ENCODE data around the gene ZBTB39.
"Not testable (repeated sequence)": the region's sequence is repeated elsewhere in the genome, so short reads cannot be mapped to it uniquely, and the experiment has no call there.

ZBTB39 gene

DNA sequence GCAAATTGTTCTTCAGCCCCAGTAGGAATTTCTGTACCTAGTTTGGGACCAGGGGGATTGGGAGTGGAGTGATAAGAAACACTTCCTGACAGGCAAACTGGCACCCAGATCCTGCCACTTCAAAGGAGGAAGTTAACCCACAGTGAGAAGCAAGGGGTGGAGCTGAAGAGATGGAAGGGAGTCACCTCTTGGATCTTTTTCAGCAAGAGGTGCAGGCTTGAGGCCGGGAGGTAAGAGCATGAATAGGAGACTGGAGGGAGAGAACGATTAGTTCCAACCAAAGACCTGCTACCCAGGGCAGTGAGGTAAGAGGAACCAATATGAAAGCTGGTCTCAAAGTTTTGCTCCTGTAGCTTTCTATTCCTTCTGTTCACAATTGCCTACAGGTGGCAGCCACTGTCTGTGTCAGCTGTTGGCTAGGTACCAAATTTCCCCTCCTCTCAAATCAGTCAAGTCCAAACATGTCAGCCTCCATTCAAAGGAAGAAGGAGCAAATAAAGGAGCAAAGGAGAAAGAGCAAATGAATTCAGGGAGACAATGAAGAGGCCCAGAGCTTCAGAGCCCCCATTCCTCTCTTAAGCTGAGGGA is 24.9 kb upstream of the ZBTB39 start:
- DNase-seq (ENCODE audit: low spot score) (no peak), FAIRE-seq (no peak)

DNA sequence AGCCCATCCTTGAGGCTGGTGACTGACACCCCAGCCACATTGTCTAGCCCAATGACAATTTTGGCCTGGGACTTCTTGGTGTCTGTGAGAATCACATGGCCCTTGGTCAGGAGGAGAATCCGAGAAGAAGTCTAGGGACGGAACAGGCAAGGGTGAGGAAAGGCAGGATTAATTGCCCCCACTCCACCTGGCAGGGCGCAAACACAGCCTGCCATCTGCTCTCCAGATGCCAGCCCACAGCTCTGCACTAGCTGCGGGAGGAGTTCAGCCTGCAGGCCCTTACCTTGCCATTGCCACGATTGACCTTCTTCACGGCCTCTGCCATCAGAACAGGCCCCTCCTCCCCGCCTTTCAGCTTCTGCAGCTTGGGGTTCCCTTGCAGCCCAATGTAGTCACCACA is 23.1 kb upstream of the ZBTB39 start:
- FAIRE-seq: no peak
- DNase-seq (ENCODE audit: low spot score): no peak

DNA sequence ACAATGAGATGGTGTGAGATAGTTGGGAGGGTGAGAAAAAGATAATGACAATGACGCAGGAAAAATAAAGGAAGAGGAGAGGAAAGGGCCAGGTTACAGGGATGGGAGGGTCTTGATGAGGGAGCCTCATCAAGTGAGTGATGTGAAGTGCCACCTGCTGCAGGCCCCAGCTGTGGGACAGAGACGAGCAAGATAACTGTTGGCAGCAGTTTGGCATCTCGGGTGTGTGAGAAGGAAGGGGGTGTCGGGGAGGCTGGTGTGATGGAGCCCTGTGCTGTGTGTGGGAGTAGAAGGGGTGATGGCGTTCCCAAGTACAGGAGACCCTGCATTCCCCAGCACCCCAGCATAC is 21.4 kb upstream of the ZBTB39 start:
- FAIRE-seq: no peak

DNA sequence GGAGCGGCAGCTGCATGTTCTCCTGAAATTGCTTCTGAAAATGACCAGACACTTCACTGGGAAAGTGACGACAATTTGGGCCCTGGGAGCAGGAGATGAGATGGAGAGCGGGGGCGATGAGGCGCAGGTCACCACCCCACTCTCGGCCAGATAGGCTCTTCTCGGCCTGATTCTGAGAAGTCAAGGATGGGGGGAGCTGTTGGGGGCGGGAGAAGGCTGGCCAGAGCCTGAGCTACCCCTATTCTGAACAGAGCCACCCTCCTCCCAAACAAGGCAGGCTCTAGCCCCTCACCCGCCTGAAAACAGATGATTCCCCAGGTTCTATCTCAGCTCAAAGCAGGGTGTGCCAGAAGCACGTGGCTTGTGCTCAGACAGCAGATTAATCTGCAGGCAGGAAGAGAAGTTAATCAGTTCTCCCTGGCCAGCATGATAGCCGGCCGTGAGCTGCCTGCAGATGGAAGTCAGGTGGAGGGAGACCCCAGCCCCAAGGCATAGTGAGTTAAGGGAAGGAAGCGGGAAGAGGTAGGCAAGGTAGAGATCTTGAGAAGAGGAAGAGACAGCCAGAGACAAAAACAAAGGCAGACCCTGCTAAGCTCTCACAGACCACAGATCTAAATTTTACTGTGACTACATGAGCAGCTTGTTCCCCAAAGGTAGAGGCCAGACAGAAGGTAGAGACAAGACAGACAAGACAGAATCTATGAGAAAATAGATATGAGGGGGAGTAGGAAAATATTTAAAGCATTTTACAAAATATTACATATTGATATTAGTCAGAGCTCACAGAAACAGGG is 20.9 kb upstream of the ZBTB39 start:
- no peak for FAIRE-seq
- no peak for DNase-seq (ENCODE audit: low spot score)

More for the DNA sequence above, 21.4 kb upstream of the ZBTB39 start:
- no peak for DNase-seq (ENCODE audit: low spot score)

DNA sequence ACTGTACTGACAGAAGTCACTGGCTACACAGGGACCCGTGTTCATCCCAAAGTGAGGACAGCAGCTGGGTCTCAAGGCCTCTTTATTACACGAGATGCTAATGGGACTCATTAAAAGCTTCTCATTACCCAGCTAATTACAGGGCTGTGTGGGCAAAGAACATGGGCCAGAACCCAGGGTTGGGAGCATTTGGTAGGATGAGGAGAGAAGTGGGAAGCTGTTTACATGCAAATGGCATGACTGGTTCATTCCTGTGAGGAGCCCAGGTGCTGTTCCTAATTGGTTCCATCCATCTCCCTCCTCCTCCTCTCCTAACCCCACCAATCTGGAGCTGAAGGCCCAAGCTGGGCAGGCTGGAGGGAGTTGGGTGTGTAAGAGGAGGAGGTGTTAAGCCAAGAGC is 18.9 kb upstream of the ZBTB39 start:
- no peak for FAIRE-seq
- DNase-seq (ENCODE audit: low spot score): no peak

DNA sequence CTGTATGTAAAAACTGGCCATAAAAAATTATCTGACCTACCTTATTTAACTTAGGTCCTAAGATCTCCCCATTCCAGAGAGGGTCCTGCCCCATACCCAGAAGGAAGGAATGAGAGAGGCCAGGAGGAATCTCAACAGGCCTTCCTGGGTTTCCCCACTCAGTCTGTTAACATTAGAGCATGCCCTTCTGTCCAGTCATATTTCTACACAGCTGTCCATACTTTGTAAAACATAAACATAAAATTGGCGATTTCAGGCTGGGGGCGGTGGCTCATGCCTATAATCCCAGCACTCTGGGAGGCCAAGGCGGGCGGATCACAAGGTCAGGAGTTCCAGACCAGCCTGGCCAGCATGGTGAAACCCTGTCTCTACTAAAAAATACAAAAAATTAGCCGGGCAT is 16.0 kb upstream of the ZBTB39 start:
- DNase-seq (ENCODE audit: low spot score); FAIRE-seq: not testable (repeated sequence)

DNA sequence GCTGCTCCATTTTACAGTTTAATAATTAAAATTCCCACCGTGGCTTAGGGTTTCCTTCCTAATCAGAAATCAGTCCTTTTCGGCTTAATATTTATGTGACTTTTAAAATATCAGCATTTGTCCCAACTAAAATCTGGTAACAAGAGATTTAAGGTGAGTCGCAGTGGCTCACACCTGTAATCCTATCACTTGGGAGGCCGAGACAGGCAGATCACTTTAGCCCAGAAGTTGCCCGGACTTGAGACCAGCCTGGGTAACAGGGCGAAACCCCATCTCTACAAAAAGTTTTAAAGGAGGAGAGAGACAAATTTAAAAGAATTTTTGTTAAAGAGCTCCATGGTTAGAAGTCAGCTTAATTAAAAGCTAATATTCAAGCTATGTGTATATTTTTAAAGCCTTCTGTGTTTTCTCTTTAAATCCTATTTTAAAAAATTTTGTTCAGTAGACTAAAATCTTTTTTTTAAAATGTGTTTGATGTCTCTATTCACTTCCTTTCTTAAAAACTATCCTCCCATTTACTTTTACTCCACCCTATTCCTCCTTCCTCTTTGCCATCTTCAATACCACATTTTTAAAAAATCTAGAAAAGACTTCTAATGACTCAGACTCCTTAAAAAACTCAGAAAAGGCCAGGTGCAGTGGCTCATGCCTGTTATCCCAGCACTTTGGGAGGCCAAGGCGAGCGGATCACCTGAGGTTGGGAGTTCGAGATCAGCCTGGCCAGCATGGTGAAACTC is 13.8 kb upstream of the ZBTB39 start:
- no peak for FAIRE-seq
- DNase-seq (ENCODE audit: low spot score): no peak

DNA sequence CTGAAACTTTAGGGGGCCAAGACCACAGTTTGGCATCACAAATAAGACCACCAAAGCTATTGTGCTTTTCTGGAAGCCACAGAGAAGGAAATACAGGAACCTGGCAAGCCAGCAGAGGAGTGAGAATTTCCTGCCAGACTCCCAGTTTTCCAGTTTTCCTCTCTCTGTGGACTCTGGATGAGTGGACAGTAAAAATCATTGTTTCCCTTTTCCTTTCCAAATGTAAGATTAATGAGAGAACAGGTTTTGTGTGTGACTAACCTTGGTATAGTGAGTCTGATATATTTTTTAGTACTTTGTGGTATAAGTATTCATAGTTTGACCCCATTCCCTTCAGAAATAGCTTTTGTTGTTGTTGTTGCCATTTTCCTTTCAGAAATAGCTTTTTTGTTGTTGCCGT is 12.6 kb upstream of the ZBTB39 start:
- no peak for DNase-seq (ENCODE audit: low spot score)
- no peak for FAIRE-seq

DNA sequence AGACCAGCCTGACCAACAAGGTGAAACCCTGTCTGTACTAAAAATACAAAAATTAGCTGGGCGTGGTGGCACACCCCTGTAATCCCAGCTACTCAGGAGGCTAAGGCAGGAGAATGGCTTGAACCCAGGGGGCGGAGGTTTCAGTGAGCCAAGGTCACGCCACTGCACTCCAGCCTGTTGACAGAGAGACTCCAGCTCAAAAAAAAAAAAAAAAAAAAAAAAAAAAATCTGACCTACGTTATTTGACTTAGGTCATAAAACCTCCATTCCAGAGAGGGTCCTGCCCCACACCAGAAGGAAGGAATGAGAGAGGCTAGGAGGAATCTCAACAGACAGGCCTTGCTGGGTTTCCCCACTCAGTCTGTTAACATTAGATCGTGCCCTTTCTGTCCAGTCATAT is 12.0 kb upstream of the ZBTB39 start:
- FAIRE-seq; DNase-seq (ENCODE audit: low spot score): not testable (repeated sequence)

DNA sequence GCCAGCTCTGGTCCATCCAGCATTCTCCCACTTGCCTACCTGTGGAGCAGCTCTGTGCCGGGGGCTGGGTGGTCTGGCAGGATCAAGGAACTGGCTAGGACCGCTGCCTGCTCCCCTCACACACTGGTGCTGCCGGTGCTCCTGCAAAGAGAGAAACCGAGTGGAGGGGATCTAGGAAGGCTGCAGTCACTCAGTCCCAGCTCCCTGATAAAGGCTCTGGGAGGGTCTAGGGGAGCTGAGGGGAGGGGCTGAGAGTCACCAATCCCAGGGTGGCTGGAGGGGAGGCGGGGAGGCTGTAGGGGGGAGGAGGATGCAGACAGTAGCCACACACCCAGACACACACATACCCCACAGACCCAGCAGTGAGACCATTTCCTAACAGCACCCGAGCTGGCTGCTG is 10.0 kb upstream of the ZBTB39 start, which contains the start of gene TAC3:
TAC3 (minus strand) TSS at position 182 of the 400 bp plus-strand sequence. CDS start 732 bp downstream, outside the sequence.
- no peak for FAIRE-seq
- DNase-seq (ENCODE audit: low spot score): no peak

DNA sequence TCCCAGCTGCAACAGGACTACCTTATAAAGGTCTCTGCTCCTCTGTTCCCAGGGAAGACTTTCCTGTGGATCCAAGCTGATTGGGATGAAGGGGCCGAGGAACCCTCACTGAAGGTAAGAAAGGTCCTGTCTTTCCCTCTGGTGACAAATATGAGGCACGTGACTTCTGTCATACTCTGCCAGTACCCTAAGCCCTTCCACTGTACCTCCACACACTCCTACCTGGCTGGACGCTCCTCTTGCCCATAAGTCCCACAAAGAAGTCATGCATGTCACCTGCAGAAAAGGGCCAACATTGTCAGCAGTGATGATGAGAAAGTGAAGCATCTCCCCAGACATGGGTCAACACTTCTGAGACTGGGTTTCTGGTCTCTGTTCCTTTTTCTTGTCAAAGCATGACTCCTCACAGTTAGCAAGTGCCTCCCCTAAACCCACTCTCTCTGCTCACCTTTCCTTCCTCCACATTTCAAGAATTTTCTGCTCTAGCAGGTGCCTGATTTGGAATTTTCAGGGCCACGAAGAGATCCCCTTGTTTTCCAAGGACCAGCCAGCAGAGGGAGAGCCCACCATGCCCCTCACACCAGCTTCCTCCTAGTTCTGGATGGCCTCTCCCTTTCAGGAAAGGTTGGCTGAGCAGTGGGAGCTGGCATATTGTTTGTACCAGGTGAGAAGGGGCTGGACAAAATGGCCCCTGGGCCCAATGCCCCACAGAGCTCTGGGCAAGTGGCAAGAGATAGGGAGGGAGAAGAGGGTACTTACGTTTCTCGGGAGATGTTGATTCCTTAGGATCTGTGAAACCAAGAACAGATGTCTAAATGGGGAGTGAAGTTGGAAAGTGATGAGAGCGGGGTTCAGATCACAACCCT is 6.5 kb upstream of the ZBTB39 start:
- FAIRE-seq (no peak), DNase-seq (ENCODE audit: low spot score) (no peak)

DNA sequence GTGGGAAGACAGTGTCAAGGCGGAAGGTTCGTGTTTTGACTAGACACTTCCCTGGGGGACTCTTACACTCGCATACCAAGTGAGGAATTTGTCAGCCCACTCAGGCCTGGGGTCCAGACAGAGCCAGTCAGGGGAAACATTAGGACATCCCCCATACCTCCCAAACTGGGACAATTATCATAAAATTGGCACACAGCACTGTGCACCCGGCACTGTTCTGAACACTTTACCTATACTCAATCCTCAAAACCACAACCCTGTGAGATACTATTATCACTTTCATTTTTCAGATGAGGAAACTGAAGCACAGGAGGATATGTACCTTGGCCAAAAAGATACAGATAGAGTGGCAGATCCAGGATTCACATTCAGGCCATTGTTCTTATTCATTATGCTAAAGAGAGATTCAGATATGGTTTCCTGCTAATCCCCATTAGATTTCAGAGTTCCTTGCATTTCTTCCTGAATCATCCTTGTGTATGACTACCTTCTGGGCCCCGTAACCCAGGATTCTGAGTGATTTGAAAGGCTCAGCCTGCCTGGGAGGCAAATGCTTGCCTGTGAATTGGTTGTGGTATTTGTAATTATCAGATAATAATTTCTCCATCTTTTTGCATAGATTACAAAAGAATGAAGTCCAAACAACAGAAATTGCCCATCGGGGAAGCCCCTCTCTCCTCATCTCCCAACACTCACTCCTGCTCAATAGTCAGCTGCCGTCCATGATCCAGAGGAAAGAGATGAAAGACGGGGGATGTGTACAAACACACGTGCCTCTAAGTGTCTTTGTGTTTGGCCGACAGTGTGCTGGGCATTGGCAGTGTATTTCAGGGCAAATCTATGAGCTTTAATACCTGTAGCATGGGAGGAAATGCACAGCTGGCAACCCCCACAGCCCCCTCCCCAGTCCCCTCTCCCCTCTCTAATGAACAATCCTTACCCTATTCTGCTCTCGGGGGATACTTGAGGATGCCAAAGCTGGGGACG is 5.4 kb upstream of the ZBTB39 start:
- no peak for DNase-seq (ENCODE audit: low spot score)
- FAIRE-seq: no peak

DNA sequence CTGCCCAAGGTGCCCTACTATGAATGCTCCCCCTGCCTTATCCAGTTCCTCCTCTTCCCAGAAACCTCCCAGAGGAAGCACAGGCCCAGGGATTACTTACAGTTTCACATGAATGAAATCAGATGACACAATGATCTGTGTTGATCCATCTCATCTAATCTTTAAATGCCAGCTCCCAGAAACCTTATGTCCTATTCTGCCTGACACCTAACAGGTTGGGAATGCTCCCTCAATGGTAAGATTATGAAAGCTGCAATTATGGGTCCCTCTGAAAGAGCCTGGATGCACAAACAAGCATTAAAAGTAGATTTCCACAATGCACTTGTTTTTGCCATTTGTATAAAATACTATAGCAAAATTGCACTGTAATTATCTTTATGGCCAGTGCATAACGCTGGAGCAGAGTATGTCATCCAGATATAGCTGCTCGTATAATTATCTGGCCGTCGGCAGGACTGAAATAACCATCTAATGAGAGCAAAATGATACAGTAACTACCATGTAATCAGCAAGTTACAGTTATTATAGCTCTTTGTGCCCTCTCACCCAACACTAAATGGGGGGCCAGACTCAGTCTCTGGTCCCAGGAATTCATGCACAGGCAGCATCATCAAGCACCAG is 4.4 kb upstream of the ZBTB39 start:
- FAIRE-seq (no peak), DNase-seq (ENCODE audit: low spot score) (no peak)

DNA sequence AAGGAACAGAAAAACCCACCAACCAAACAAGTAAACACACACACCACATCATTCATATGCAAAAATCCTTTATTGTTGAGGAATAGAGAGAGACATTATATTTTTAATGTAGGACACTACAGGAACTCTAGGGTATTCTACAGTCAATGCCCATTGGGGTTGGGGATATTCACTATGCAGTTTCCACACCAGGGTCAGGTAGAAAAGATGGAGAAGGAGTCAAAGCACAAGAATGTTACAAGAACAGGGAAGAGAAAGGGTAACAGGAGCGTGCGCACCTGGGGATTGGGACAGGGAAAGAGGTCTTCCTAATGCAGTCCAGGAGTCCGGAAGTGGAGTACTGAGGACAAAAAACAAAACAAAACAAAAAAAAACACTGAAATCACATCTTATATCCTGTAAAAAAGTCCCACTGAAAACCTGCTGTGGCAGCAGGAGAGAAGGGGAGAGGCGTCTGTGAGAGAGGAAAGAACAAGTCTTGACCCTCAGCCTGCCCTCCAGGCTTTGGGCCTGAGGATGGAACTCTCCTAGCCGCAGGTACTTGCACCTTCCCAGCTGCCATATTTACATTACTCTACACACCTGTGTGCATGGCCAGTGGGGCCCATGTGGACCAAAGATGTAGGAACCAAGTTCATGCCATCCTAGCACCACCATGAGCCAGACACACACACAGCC is 3.7 kb upstream of the ZBTB39 start:
- DNase-seq (ENCODE audit: low spot score) (no peak), FAIRE-seq (no peak)

DNA sequence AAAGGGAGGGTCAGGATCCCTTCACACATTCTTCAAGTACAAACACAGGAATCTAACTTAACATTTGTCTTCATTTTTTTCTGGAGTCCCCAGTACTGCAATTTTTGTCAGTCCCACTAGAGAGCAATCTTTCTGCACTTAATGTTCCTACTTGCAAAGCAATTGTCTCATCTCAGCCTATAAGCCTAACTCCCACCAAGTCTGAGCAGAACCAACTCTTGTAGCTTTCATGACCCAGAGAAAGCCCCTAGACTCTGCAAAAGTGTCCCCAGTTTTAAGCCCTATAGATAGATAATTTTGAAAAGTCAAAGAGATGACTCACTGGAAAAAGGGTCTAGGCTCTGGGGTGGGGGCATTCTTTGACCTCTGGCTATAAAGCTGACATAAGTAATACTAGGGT is 1.8 kb upstream of the ZBTB39 start:
- peak; percentile 22 for DNase-seq (ENCODE audit: low spot score)

DNA sequence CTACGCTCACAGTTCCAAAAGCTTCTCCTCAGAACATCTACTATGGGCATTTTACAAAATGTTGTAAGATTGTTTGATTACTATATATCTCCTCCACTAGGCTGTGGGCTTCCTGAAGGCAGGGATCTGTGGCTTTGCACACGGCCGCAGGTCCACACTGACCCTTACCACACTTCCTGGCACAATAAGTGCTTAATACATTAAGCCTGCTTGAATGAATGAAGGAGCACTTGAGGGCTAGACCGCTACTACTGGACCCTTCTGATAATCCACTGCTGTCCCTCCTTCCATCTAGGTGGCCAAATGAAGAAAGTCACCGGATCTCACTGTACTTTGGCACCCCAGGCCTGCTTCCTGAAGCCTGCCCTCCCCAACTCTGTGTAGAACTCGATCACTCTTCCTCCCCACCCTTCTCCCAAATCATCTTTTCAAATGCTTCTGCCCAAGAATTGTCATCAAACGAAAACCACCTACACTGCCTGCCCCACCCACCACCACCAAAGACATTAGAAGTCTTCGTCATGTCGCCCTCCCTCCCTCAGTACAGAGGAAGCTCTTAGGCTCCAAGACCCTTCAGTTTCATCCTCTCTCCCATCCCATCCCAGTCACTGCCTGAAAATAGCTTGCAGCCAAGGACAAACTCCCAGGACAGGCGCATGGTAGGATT is 596 bp upstream of the ZBTB39 start:
- DNase-seq (ENCODE audit: low spot score): no peak
- no peak for FAIRE-seq

More for the DNA sequence above, 1.8 kb upstream of the ZBTB39 start:
- no peak for FAIRE-seq

DNA sequence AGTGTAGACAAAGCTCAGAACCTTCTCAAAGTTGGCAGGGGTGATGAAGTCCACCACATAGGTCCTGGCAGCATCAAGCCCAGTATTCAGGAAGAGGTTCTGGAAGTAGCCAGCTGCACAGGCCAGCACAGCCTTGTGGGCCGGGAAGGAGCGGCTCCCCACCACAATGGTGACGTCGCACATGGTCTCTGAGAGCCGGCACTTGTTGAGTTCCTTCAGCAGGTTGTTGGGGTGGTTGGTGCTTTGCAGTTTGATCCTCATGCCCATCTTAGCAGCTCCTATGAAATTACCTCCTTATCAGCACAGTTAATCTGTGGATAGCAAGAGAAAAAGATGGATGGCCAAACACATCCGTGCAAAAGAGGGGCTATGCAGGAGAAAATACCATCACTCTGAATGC is 1.7 kb downstream of the ZBTB39 start:
- no peak for DNase-seq (ENCODE audit: low spot score)
- FAIRE-seq: no peak

DNA sequence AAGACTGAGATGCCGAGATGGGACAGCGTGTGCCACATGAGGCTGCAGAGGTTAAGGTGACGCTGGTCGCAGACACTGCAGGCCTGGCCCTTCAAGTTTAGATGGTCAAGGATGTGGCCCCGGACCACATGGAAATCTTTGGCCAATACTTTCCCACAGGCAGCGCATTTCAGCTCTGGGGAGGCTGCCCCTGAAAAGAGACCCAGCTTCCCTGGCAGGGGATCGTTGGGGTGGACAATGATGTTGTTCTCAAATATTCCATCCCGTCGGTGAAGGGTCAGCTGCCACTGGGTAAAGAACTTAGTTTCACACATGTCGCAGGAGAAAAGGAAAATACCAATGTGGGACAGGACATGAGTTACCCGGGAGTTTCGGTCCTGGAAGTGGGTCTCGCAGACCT is 3.0 kb downstream of the ZBTB39 start:
- FAIRE-seq: no peak
- DNase-seq (ENCODE audit: low spot score): no peak

DNA sequence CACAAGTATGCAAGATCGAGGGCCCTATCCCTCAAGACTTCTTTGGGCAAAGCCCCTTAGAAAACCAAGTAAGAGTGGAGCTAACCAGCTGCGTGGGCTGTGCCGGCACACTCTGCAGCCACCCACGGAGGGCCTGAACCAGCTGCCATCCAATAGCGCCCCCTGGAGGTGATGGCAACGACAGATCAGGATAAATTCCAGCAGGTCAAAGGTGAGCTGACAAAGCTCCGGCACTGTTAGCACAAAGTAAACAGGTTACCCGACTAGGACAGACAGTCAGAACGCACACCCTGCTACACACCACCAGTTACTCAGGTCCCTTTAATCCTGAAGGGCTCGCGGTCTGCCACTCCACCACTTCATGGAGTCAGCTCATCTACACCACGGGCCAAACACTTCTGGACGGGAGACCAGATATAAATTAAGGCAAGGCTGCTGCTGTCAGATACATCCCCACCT is 4.9 kb downstream of the ZBTB39 start:
- no peak for DNase-seq (ENCODE audit: low spot score)
- FAIRE-seq: no peak

All from RCC 7860 (cell line).